ENCODE data around the gene SLC9A3. TPM values are rescaled to one million over a fixed set of nuclear protein-coding genes. Genes with fewer than 3 reads are reported as not detected.

Gene SLC9A3
- total and polyA plus RNA-seq, 4 donors: 0.94 to 3.8 (median 1.5) TPM

- 90 to 95% methylated on average over 26 of the region's 26 CpGs for WGBS, 2 donors
- Histone ChIP-seq H3K9me3 (ENCODE audit: control insufficient read depth in 4 of 4, insufficient read depth in 3 of 4, low read length in 3 of 4) (peaks cover 0 to 2% (median 0%) of the 10 kb centered on the region in 4 donors), H3K4me1 (ENCODE audit: control insufficient read depth in 5 of 5, insufficient read depth in 5 of 5, low read length in 5 of 5) (no peaks in the 10 kb centered on the region), H3K27me3 (ENCODE audit: control insufficient read depth in 3 of 3, insufficient read depth in 3 of 3, low read length in 2 of 3) (peaks cover 0 to 7% (median 0%) of the 10 kb centered on the region in 3 donors), H3K9ac (ENCODE audit: insufficient read depth in 1 of 2, low read length in 2 of 2) (no peak overlapping the region), H3K36me3 (ENCODE audit: control insufficient read depth in 4 of 4, insufficient read depth in 4 of 4, low read length in 4 of 4) (no peaks in the 10 kb centered on the region), H3K4me3 (no peak overlapping the region), H3K27ac (ENCODE audit: low read depth in 1 of 2, low read length in 1 of 2) (no peak overlapping the region)
- DNase-seq: no peak
- no peak for ATAC-seq (ENCODE audit: insufficient read depth, low FRiP score)
- TF ChIP-seq, protein P1, sequence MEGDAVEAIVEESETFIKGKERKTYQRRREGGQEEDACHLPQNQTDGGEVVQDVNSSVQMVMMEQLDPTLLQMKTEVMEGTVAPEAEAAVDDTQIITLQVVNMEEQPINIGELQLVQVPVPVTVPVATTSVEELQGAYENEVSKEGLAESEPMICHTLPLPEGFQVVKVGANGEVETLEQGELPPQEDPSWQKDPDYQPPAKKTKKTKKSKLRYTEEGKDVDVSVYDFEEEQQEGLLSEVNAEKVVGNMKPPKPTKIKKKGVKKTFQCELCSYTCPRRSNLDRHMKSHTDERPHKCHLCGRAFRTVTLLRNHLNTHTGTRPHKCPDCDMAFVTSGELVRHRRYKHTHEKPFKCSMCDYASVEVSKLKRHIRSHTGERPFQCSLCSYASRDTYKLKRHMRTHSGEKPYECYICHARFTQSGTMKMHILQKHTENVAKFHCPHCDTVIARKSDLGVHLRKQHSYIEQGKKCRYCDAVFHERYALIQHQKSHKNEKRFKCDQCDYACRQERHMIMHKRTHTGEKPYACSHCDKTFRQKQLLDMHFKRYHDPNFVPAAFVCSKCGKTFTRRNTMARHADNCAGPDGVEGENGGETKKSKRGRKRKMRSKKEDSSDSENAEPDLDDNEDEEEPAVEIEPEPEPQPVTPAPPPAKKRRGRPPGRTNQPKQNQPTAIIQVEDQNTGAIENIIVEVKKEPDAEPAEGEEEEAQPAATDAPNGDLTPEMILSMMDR (IDR thresholded peaks at IDR 0.05; ENCODE audit: control extremely low read depth, extremely low read depth): no peak
These were observed 41.2 kb downstream of the SLC9A3 start for GRCh38 chr5:483011-483410.

DNA sequence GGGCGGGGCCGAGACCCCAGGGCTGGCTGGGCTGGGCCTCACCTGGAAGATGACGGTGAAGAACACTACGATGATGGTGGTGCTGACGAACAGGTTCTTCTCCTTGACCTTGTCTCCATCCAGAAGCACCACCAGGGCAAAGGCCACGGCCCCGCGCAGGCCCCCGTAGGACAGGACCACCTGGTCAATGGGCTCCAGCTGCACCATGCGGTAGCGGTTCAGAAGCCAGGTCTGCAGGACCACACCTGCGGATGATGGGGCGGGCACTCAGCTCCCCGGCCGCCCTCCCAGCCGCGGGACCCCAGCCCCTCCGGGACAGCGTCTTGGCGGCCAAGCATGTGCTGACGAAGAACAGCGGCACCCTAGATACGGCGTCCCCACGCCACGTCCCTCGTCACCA, 41.7 kb downstream of the SLC9A3 start:
- peaks cover 0 to 2% (median 0%) of the 10 kb centered on the region in 4 donors for H3K9me3 ChIP-seq (ENCODE audit: control insufficient read depth in 4 of 4, insufficient read depth in 3 of 4, low read length in 3 of 4)
- H3K27me3 ChIP-seq (ENCODE audit: control insufficient read depth in 3 of 3, insufficient read depth in 3 of 3, low read length in 2 of 3): peaks cover 0 to 7% (median 0%) of the 10 kb centered on the region in 3 donors
- WGBS, 2 donors: 94 to 96% methylated on average over 27 of the region's 27 CpGs
- H3K4me1 ChIP-seq (ENCODE audit: control insufficient read depth in 5 of 5, insufficient read depth in 5 of 5, low read length in 5 of 5): no peaks in the 10 kb centered on the region
- TF ChIP-seq, protein P1 (IDR thresholded peaks at IDR 0.05; ENCODE audit: control extremely low read depth, extremely low read depth): no peak
- DNase-seq: no peak
- H3K36me3 ChIP-seq (ENCODE audit: control insufficient read depth in 4 of 4, insufficient read depth in 4 of 4, low read length in 4 of 4): no peaks in the 10 kb centered on the region
- no peak overlapping the region for H3K27ac ChIP-seq (ENCODE audit: low read depth in 1 of 2, low read length in 1 of 2)
- no peak for ATAC-seq (ENCODE audit: insufficient read depth, low FRiP score)
- no peak overlapping the region for H3K9ac ChIP-seq (ENCODE audit: insufficient read depth in 1 of 2, low read length in 2 of 2)
- no peak overlapping the region for H3K4me3 ChIP-seq

DNA sequence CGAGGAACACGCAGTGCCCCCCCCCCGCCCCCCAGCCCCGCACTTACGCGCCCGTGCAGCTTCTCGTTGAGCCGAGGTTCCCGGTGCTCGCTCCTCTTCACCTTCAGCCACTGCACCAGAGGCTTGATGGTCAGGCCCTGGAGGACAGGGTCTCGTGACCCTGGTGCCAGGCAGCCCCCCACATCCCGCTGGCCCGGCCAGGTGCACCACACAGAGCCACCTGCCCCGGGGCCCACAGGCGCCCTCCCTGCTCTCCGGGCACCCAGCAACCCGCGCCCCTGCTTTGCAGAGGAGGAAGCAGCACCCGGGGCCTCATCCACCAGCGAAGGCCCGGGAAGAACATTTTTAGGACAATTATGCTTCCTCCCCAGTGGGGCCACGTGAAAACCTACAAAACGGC, 42.2 kb downstream of the SLC9A3 start:
- peaks cover 0 to 2% (median 0%) of the 10 kb centered on the region in 4 donors for H3K9me3 ChIP-seq (ENCODE audit: control insufficient read depth in 4 of 4, insufficient read depth in 3 of 4, low read length in 3 of 4)
- H3K27ac ChIP-seq (ENCODE audit: low read depth in 1 of 2, low read length in 1 of 2): no peak overlapping the region
- H3K27me3 ChIP-seq (ENCODE audit: control insufficient read depth in 3 of 3, insufficient read depth in 3 of 3, low read length in 2 of 3): peaks cover 0 to 7% (median 0%) of the 10 kb centered on the region in 3 donors
- H3K36me3 ChIP-seq (ENCODE audit: control insufficient read depth in 4 of 4, insufficient read depth in 4 of 4, low read length in 4 of 4): no peaks in the 10 kb centered on the region
- WGBS, 2 donors: 58 to 62% methylated on average over 14 to 24 of the region's 24 CpGs
- no peak overlapping the region for H3K4me3 ChIP-seq
- no peak for ATAC-seq (ENCODE audit: insufficient read depth, low FRiP score)
- TF ChIP-seq, protein P1 (IDR thresholded peaks at IDR 0.05; ENCODE audit: control extremely low read depth, extremely low read depth): no peak
- DNase-seq: no peak
- no peak overlapping the region for H3K9ac ChIP-seq (ENCODE audit: insufficient read depth in 1 of 2, low read length in 2 of 2)
- H3K4me1 ChIP-seq (ENCODE audit: control insufficient read depth in 5 of 5, insufficient read depth in 5 of 5, low read length in 5 of 5): no peaks in the 10 kb centered on the region

GRCh38 chr5:481347-481746, 42.9 kb downstream of the SLC9A3 start:
- Histone ChIP-seq H3K9ac (ENCODE audit: insufficient read depth in 1 of 2, low read length in 2 of 2) (no peak overlapping the region), H3K36me3 (ENCODE audit: control insufficient read depth in 4 of 4, insufficient read depth in 4 of 4, low read length in 4 of 4) (no peaks in the 10 kb centered on the region), H3K9me3 (ENCODE audit: control insufficient read depth in 4 of 4, insufficient read depth in 3 of 4, low read length in 3 of 4) (peaks cover 0 to 2% (median 0%) of the 10 kb centered on the region in 4 donors), H3K27me3 (ENCODE audit: control insufficient read depth in 3 of 3, insufficient read depth in 3 of 3, low read length in 2 of 3) (peaks cover 0 to 7% (median under 1%) of the 10 kb centered on the region in 3 donors), H3K4me1 (ENCODE audit: control insufficient read depth in 5 of 5, insufficient read depth in 5 of 5, low read length in 5 of 5) (no peaks in the 10 kb centered on the region), H3K4me3 (no peak overlapping the region), H3K27ac (ENCODE audit: low read depth in 1 of 2, low read length in 1 of 2) (no peak overlapping the region)
- WGBS, 2 donors: 81 to 87% methylated on average over 23 of the region's 23 CpGs
- TF ChIP-seq, protein P1 (IDR thresholded peaks at IDR 0.05; ENCODE audit: control extremely low read depth, extremely low read depth): no peak
- DNase-seq (no peak), ATAC-seq (ENCODE audit: insufficient read depth, low FRiP score) (no peak)

All from lung (tissue), 12 donors.